HepG2 (cell line): Measurements from ENCODE around the gene GARIN5A. TPM values are rescaled to one million over a fixed set of nuclear protein-coding genes. Genes with fewer than 3 reads are reported as not detected.

ENCODE experiments used
- ATAC-seq: fragments of 200-7000 bp; cut with Tn5 transposase; 3 replicates; pipeline ENCODE4 v1.9.1; 2020; ENCODE audit warnings: mild to moderate bottlenecking, moderate library complexity
- BruUV-seq: library from RNA; stranded (reverse); fragments of 400-500 nt; replicated peaks from 2 replicates; lab custom pipeline; 2021; lab: Mats Ljungman, UMichigan
- CTCF ChIA-PET: fragments of 300-600 bp; formaldehyde crosslinking; extraction: SDS; loops from one replicate; lab custom pipeline; 2021; ENCODE audit warnings: low total read pairs, inconsistent platforms, low intra/inter-chr PET ratio; lab: Yijun Ruan, JAX
- POLR2A ChIA-PET: fragments of 350-600 bp; sonication (Branson Sonifier 250); formaldehyde crosslinking; loops from one replicate; lab custom pipeline; 2020; ENCODE audit warnings: antibody characterized with exemption, inconsistent platforms; lab: Yijun Ruan, JAX
- DNase-seq: peaks from one replicate; pipeline ENCODE4 v3.0.0-alpha.2; 2015; ENCODE audit warnings: low spot score
- FAIRE-seq: peaks from 3 replicates; lab custom pipeline; 2011; peaks lifted over from hg19 to GRCh38; lab: Jason Lieb, UNC
- H2AFZ ChIP-seq: one replicate; pipeline ENCODE4 v1.6.1; 2011; ENCODE audit warnings: low read length, inconsistent platforms
- H3K27ac ChIP-seq: fragments of 300-600 bp; 3 replicates; pipeline ENCODE4 v1.8.0; 2011; ENCODE audit warnings: mixed run types, mild to moderate bottlenecking, mixed read lengths, low read length, inconsistent platforms; ENCODE audit not compliant: insufficient read depth; ENCODE audit errors: extremely low read length
- H3K27me3 ChIP-seq, 2 experiments: fragments of 200-600 bp in 1 of 2; 2 replicates in 1 of 2; 3 replicates in 1 of 2; pipeline versions ENCODE4 v1.6.0 to v1.8.0; 2011; ENCODE audit warnings: low read length in 2 of 2, mild to moderate bottlenecking in 2 of 2, moderate library complexity in 2 of 2, inconsistent platforms in 1 of 2; ENCODE audit not compliant: insufficient read depth in 2 of 2, control insufficient read depth in 1 of 2
- H3K36me3 ChIP-seq, 2 experiments: fragments of 200-600 bp in 1 of 2; replicated peaks in 1 of 2; 2 replicates in 1 of 2; 3 replicates in 1 of 2; pipeline versions ENCODE4 v1.5.1 to v1.8.0; 2011; ENCODE audit warnings: low read length in 2 of 2, inconsistent platforms in 1 of 2; ENCODE audit not compliant: insufficient read depth in 2 of 2, control insufficient read depth in 1 of 2
- H3K4me1 ChIP-seq: 2 replicates; pipeline ENCODE4 v1.5.1; 2012; ENCODE audit warnings: low read length, inconsistent platforms; ENCODE audit not compliant: insufficient read depth
- H3K4me2 ChIP-seq: 2 replicates; pipeline ENCODE4 v1.6.0; 2011; ENCODE audit warnings: low read depth, low read length, inconsistent platforms
- H3K4me3 ChIP-seq, 3 experiments: fragments of 200-600 bp in 1 of 3; sonication (generic), shearing (Covaris generic) in 1 of 3; replicated peaks in 1 of 3; 2 replicates each; pipeline ENCODE4 v1.5.1; 2011 to 2016; ENCODE audit warnings: low read length in 3 of 3, inconsistent platforms in 2 of 3, low read depth in 2 of 3, mild to moderate bottlenecking in 2 of 3, control low read depth in 1 of 3, mixed read lengths in 1 of 3; ENCODE audit not compliant: insufficient read depth in 1 of 3
- H3K79me2 ChIP-seq: one replicate; pipeline ENCODE4 v1.6.1; 2011; ENCODE audit warnings: low read length, inconsistent platforms; ENCODE audit not compliant: insufficient read depth
- H3K9ac ChIP-seq: 2 replicates; pipeline ENCODE4 v1.6.0; 2011; ENCODE audit warnings: mild to moderate bottlenecking, low read depth, low read length, inconsistent platforms; ENCODE audit not compliant: insufficient read depth
- H3K9me3 ChIP-seq: 2 replicates; pipeline ENCODE4 v1.5.1; 2012; ENCODE audit warnings: mild to moderate bottlenecking, low read length
- H4K20me1 ChIP-seq: 2 replicates; pipeline ENCODE4 v1.6.0; 2011; ENCODE audit warnings: inconsistent platforms, mild to moderate bottlenecking, low read length, moderate library complexity; ENCODE audit not compliant: insufficient read depth
- FOXM1 ChIP-seq: sonication (generic); formaldehyde crosslinking; IDR thresholded peaks from 2 replicates; pipeline ENCODE4 v1.5.0; 2020; ENCODE audit warnings: missing genetic modification reagents
- NFE2L2 ChIP-seq: fragments of 150-350 bp; IDR thresholded peaks from 2 replicates; pipeline ENCODE4 v1.6.1; 2014; ENCODE audit warnings: low read length
- SOX6 ChIP-seq, 2 experiments: fragments of 450-650 bp in 1 of 2; sonication (generic) in 1 of 2; formaldehyde crosslinking in 1 of 2; IDR thresholded peaks; 2 replicates each; pipeline versions ENCODE4 v1.4.0 to v1.6.1; 2017 to 2020; ENCODE audit warnings: antibody characterized with exemption in 1 of 2, mild to moderate bottlenecking in 1 of 2, missing genetic modification reagents in 1 of 2
- TRAFD1 ChIP-seq: sonication (generic); formaldehyde crosslinking; IDR thresholded peaks from 2 replicates; pipeline ENCODE4 v1.5.1; 2020; ENCODE audit warnings: missing genetic modification reagents, mild to moderate bottlenecking, borderline replicate concordance
- ZBTB38 ChIP-seq: sonication (generic); formaldehyde crosslinking; IDR thresholded peaks from 2 replicates; pipeline ENCODE4 v1.5.1; 2020; ENCODE audit warnings: mild to moderate bottlenecking, missing genetic modification reagents
- ZC3H13 ChIP-seq: sonication (generic); formaldehyde crosslinking; IDR thresholded peaks from 2 replicates; pipeline ENCODE4 v1.8.1; 2023; ENCODE audit warnings: mild to moderate bottlenecking, missing genetic modification reagents, moderate library complexity
- ZFP37 ChIP-seq: sonication (generic); formaldehyde crosslinking; IDR thresholded peaks from 2 replicates; pipeline ENCODE4 v1.4.0; 2020; ENCODE audit warnings: missing genetic modification reagents, borderline replicate concordance
- ZNF629 ChIP-seq: sonication (generic); formaldehyde crosslinking; conservative IDR thresholded peaks from 2 replicates; pipeline ENCODE4 v1.5.0; 2020; ENCODE audit warnings: missing genetic modification reagents
- ZNF646 ChIP-seq: sonication (generic); formaldehyde crosslinking; IDR thresholded peaks from 2 replicates; pipeline ENCODE4 v1.9.0; 2021; ENCODE audit warnings: mild to moderate bottlenecking, missing genetic modification reagents
- WGBS: methylation state at CpG from one replicate; pipeline ENCODE4 v1.1.6; 2017; ENCODE audit warnings: low lambda C conversion rate; 5-methylcytosine and 5-hydroxymethylcytosine counted together
- in situ Hi-C: cut with HindIII; loops from 2 replicates; pipeline ENCODE4 v1.10.0; 2017; ENCODE audit warnings: low pct_unique_long_range_greater_than_20kb; ENCODE audit not compliant: extremely low pct_ligation_motif_present
- intact Hi-C: fragments of 100-400 bp; cut with micrococcal nuclease; formaldehyde crosslinking; loops from one replicate; pipeline ENCODE4 v1.10.0; 2022; ENCODE audit not compliant: unreplicated experiment
- polyA plus RNA-seq, 8 experiments: library from polyadenylated mRNA; depleted of rRNA in 3 of 8; stranded (reverse) in 7 of 8; unstranded in 1 of 8; fragments of >200 nt; fragmentation: Illumina TruSeq in 4 of 8; extraction: Trizol in 4 of 8; gene quantifications; 2 replicates each; pipeline versions ENCODE4 v1.2.1 to v1.2.3, GENCODE V29; 2011 to 2016; ENCODE audit warnings: low read depth in 4 of 8, missing spikeins in 1 of 8, mixed read lengths in 1 of 8; ENCODE audit not compliant: insufficient read depth in 1 of 8
- total RNA-seq, 5 experiments: library from RNA; depleted of rRNA; stranded (reverse); fragments of >200 nt; fragmentation: Illumina TruSeq; extraction: Trizol; gene quantifications; 2 replicates each; pipeline ENCODE4 v1.2.3, GENCODE V29; 2016; ENCODE audit warnings: low read depth in 1 of 5

GARIN5A gene
- total and polyA plus RNA-seq, 2 of the 13 experiments (the other 11 are each of a cell fraction or from before 2014, with no cell fraction given) = not detected

GRCh38 chr19:50427318-50427925 lies 49.2 kb downstream of the GARIN5A start:
- in situ Hi-C loops = no loop called here
- H2AFZ ChIP-seq = no peak overlapping the region
- intact Hi-C loops = no loop called here
- ATAC-seq = no peak
- no peaks in the 10 kb centered on the region for H3K9me3 ChIP-seq
- TF ChIP-seq SOX6 (IDR thresholded peaks at IDR 0.05) = no peak
- no peak for TF ChIP-seq SOX6 (CRISPR knock-in tag; IDR thresholded peaks at IDR 0.05)
- TF ChIP-seq ZNF629 (CRISPR knock-in tag) = 0 out of 2 replicates have a peak, but pooled peaks have one; percentile 8
- H3K9ac ChIP-seq = no peak overlapping the region
- H3K27me3 ChIP-seq = peaks cover 4 to 16% of the 10 kb centered on the region in 2 experiments; a peak in 4 of 5 replicates
- WGBS = 69% methylated on average over 20 of the region's 26 CpGs
- FAIRE-seq = no peak
- no peaks in the 10 kb centered on the region for H3K79me2 ChIP-seq
- ChIA-PET POLR2A (no interaction called here), CTCF (no interaction called here)
- peaks cover 24% of the 10 kb centered on the region for H3K4me1 ChIP-seq
- no peak for DNase-seq
- no peak overlapping the region for H3K4me3 ChIP-seq
- BruUV-seq = no TSS peak
- H3K36me3 ChIP-seq = no peaks in the 10 kb centered on the region
- H4K20me1 ChIP-seq = no peaks in the 10 kb centered on the region
- no peak overlapping the region for H3K27ac ChIP-seq
- H3K4me2 ChIP-seq = no peak overlapping the region

- peaks cover 0 to 6% of the 10 kb centered on the region in 2 experiments; a peak in 4 of 5 replicates for H3K27me3 ChIP-seq
- intact Hi-C loops = no loop called here
- H3K9me3 ChIP-seq = no peaks in the 10 kb centered on the region
- no peak overlapping the region for H3K4me2 ChIP-seq
- H4K20me1 ChIP-seq = no peaks in the 10 kb centered on the region
- FAIRE-seq (no peak), ATAC-seq (no peak), DNase-seq (no peak)
- no peak overlapping the region for H3K4me3 ChIP-seq
- in situ Hi-C loops = no loop called here
- no peak overlapping the region for H3K9ac ChIP-seq
- no peak overlapping the region for H2AFZ ChIP-seq
- H3K36me3 ChIP-seq = no peaks in the 10 kb centered on the region
- H3K4me1 ChIP-seq = peaks cover 19% of the 10 kb centered on the region
- no TSS peak for BruUV-seq
- H3K27ac ChIP-seq = no peak overlapping the region
- no peaks in the 10 kb centered on the region for H3K79me2 ChIP-seq
- POLR2A ChIA-PET = no interaction called here
- CTCF ChIA-PET = no interaction called here
- WGBS = 64% methylated on average over 5 of the region's 7 CpGs
- TF ChIP-seq ZBTB38 (CRISPR knock-in tag) (no peak), ZC3H13 (no peak), NFE2L2 (no peak), ZFP37 (CRISPR knock-in tag) (no peak), TRAFD1 (CRISPR knock-in tag) (no peak), FOXM1 (CRISPR knock-in tag) (no peak), ZNF646 (CRISPR knock-in tag) (no peak)
Observed at GRCh38 chr19:50425581-50425980, 51.1 kb downstream of the GARIN5A start.
